HL-60 (cell line): ENCODE measurements around the gene NIP7.

Experiments used
- DNase-seq, 2 experiments: peaks; one replicate each; pipeline ENCODE4 v3.0.0-alpha.2; 2010 to 2020; ENCODE audit warnings: low read depth in 1 of 2, low spot score in 1 of 2
- H3K27ac ChIP-seq: fragments of 250-450 bp; sonication (Bioruptor Pico); replicated peaks from 2 replicates; pipeline ENCODE4 v1.5.1; 2020; ENCODE audit warnings: mild to moderate bottlenecking, moderate library complexity
- H3K27me3 ChIP-seq: fragments of 250-450 bp; sonication (Bioruptor Pico); 2 replicates; pipeline ENCODE4 v1.5.1; 2021; ENCODE audit warnings: mild to moderate bottlenecking, moderate library complexity; ENCODE audit not compliant: insufficient read depth, poor library complexity, severe bottlenecking
- H3K4me3 ChIP-seq: replicated peaks from 2 replicates; pipeline ENCODE4 v1.5.1; 2011; ENCODE audit warnings: mild to moderate bottlenecking, control low read depth, low read length; ENCODE audit not compliant: insufficient read depth
- CTCF ChIP-seq: IDR thresholded peaks from one replicate; pipeline ENCODE4 v1.5.1; 2011; ENCODE audit warnings: low read length, control low read depth, inconsistent platforms; ENCODE audit not compliant: insufficient read depth
- GABPA ChIP-seq: IDR thresholded peaks from 2 replicates; pipeline ENCODE4 v1.6.1; 2012; ENCODE audit warnings: low read depth
- POLR2AphosphoS5 ChIP-seq: IDR thresholded peaks from 2 replicates; pipeline ENCODE4 v1.6.1; 2012; ENCODE audit warnings: low read depth
- REST ChIP-seq: IDR thresholded peaks from 2 replicates; pipeline ENCODE4 v1.6.1; 2012; ENCODE audit warnings: low read depth; ENCODE audit not compliant: insufficient replicate concordance
- SPI1 ChIP-seq: IDR thresholded peaks from 2 replicates; pipeline ENCODE4 v1.6.1; 2012; ENCODE audit warnings: low read depth, mild to moderate bottlenecking, borderline replicate concordance

The NIP7 gene

GRCh38 chr16:69378760-69379159, 39.2 kb downstream of the NIP7 start:
- no peak for TF ChIP-seq SPI1
- no peak for TF ChIP-seq POLR2AphosphoS5
- no peak for TF ChIP-seq REST
- TF ChIP-seq GABPA: no peak
- no peak for TF ChIP-seq CTCF
- Histone ChIP-seq H3K4me3 (no peak overlapping the region), H3K27me3 (no peaks in the 10 kb centered on the region), H3K27ac (no peak overlapping the region)
- no peak for DNase-seq

- Histone ChIP-seq H3K27ac (peak overlapping the region; percentile 28), H3K27me3 (no peaks in the 10 kb centered on the region), H3K4me3 (no peak overlapping the region)
- DNase-seq: no peak
- TF ChIP-seq POLR2AphosphoS5: no peak
- TF ChIP-seq CTCF: no peak
- TF ChIP-seq GABPA: no peak
- TF ChIP-seq REST: no peak
- no peak for TF ChIP-seq SPI1
Measured at GRCh38 chr16:69381231-69381630, 41.7 kb downstream of the NIP7 start.

- no peak overlapping the region for H3K4me3 ChIP-seq
- H3K27me3 ChIP-seq: no peaks in the 10 kb centered on the region
- TF ChIP-seq GABPA (no peak), CTCF (no peak), REST (no peak), POLR2AphosphoS5 (no peak), SPI1 (no peak)
- no peak for DNase-seq
- H3K27ac ChIP-seq: no peak overlapping the region
Measured at GRCh38 chr16:69382421-69382820, 42.8 kb downstream of the NIP7 start.
